GM12873 (cell line): Measurements from ENCODE around the gene RAB40AL.

Source experiments
- TF ChIP-seq, protein P1 (sequence below): IDR thresholded peaks from 2 replicates; pipeline ENCODE4 v1.5.1; 2012; ENCODE audit warnings: low read depth, mild to moderate bottlenecking, moderate library complexity, low read length, control low read depth; ENCODE audit not compliant: insufficient read depth; ENCODE audit errors: missing control alignments

Gene RAB40AL

DNA sequence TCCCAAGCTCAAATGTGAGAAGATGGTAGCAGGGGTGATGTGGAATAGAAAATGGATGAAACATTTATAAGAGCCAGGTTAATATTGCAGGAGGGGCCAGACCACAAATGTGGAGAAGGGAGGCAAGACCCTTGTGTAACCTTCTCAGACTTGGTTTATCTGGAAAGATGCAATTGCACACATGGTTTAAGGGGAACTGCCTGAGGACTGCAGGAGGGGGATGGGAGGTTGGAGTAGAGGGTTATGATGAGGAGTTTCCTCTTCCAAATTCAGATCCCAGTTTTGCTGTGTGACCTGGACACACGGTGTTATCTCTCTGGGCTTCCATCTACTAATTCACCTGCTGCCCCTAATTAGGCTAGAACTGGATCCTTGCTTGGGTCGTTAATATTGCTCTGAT, 46.1 kb downstream of the RAB40AL start:
- TF ChIP-seq, protein P1, sequence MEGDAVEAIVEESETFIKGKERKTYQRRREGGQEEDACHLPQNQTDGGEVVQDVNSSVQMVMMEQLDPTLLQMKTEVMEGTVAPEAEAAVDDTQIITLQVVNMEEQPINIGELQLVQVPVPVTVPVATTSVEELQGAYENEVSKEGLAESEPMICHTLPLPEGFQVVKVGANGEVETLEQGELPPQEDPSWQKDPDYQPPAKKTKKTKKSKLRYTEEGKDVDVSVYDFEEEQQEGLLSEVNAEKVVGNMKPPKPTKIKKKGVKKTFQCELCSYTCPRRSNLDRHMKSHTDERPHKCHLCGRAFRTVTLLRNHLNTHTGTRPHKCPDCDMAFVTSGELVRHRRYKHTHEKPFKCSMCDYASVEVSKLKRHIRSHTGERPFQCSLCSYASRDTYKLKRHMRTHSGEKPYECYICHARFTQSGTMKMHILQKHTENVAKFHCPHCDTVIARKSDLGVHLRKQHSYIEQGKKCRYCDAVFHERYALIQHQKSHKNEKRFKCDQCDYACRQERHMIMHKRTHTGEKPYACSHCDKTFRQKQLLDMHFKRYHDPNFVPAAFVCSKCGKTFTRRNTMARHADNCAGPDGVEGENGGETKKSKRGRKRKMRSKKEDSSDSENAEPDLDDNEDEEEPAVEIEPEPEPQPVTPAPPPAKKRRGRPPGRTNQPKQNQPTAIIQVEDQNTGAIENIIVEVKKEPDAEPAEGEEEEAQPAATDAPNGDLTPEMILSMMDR = no peak

DNA sequence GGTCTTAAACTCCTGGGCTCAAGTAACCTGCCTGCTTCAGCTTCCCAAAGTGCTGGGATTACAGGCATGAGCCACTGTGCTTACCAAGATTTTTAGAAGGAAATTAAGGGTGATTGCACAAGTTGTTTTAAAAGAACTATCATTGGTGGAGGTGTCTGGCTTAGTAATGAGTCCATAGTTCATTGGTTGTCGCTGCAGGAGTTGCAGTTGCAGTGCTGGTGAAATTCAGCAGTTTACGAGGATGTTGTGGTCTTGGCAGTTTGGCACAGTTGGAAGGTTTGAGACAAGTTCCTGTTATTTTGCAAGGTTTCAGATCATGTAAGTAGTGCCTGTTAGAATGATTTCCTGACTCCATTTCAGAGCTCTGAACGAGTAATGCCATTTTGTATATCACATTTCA, 48.1 kb downstream of the RAB40AL start:
- TF ChIP-seq, protein P1 = no peak
